Measurements from ENCODE around the gene SRGAP1. TPM values are rescaled to one million over a fixed set of nuclear protein-coding genes. Genes with fewer than 3 reads are reported as not detected.

Gene SRGAP1
- total and polyA plus RNA-seq, 9 of the 15 experiments (the other 6 are each of a cell fraction or from before 2014, with no cell fraction given), result 0.01 to 0.13 (median 0.04) TPM; not detected in 3

- TF ChIP-seq, protein P1, sequence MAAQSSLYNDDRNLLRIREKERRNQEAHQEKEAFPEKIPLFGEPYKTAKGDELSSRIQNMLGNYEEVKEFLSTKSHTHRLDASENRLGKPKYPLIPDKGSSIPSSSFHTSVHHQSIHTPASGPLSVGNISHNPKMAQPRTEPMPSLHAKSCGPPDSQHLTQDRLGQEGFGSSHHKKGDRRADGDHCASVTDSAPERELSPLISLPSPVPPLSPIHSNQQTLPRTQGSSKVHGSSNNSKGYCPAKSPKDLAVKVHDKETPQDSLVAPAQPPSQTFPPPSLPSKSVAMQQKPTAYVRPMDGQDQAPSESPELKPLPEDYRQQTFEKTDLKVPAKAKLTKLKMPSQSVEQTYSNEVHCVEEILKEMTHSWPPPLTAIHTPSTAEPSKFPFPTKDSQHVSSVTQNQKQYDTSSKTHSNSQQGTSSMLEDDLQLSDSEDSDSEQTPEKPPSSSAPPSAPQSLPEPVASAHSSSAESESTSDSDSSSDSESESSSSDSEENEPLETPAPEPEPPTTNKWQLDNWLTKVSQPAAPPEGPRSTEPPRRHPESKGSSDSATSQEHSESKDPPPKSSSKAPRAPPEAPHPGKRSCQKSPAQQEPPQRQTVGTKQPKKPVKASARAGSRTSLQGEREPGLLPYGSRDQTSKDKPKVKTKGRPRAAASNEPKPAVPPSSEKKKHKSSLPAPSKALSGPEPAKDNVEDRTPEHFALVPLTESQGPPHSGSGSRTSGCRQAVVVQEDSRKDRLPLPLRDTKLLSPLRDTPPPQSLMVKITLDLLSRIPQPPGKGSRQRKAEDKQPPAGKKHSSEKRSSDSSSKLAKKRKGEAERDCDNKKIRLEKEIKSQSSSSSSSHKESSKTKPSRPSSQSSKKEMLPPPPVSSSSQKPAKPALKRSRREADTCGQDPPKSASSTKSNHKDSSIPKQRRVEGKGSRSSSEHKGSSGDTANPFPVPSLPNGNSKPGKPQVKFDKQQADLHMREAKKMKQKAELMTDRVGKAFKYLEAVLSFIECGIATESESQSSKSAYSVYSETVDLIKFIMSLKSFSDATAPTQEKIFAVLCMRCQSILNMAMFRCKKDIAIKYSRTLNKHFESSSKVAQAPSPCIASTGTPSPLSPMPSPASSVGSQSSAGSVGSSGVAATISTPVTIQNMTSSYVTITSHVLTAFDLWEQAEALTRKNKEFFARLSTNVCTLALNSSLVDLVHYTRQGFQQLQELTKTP (IDR thresholded peaks at IDR 0.05; ENCODE audit: low read depth in 1 of 2, partially characterized antibody in 2 of 2), result no peak
- TF ChIP-seq, protein P2, sequence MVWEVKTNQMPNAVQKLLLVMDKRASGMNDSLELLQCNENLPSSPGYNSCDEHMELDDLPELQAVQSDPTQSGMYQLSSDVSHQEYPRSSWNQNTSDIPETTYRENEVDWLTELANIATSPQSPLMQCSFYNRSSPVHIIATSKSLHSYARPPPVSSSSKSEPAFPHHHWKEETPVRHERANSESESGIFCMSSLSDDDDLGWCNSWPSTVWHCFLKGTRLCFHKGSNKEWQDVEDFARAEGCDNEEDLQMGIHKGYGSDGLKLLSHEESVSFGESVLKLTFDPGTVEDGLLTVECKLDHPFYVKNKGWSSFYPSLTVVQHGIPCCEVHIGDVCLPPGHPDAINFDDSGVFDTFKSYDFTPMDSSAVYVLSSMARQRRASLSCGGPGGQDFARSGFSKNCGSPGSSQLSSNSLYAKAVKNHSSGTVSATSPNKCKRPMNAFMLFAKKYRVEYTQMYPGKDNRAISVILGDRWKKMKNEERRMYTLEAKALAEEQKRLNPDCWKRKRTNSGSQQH (CRISPR knock-in tag; IDR thresholded peaks at IDR 0.05), result no peak
- TF ChIP-seq ZBTB17 (CRISPR knock-in tag; IDR thresholded peaks at IDR 0.05), result no peak
- TF ChIP-seq CTCF (IDR thresholded peaks at IDR 0.05 in 2 of 3, conservative IDR thresholded peaks at IDR 0.05 in 1 of 3; ENCODE audit: insufficient read depth in 2 of 3, low read depth in 1 of 3, low read length in 3 of 3), result no peak
- no peak for TF ChIP-seq ZNF124 (CRISPR knock-in tag; IDR thresholded peaks at IDR 0.05)
- TF ChIP-seq ZBTB1 (CRISPR knock-in tag; IDR thresholded peaks at IDR 0.05; ENCODE audit: borderline replicate concordance, low read depth), result no peak
- TF ChIP-seq HOMEZ (CRISPR knock-in tag; IDR thresholded peaks at IDR 0.05), result no peak
- TF ChIP-seq ZC3H8 (IDR thresholded peaks at IDR 0.05), result no peak
- no peak for TF ChIP-seq C11orf30 (IDR thresholded peaks at IDR 0.05; ENCODE audit: low read depth)
- TF ChIP-seq HEY1 (CRISPR knock-in tag; IDR thresholded peaks at IDR 0.05; ENCODE audit: borderline replicate concordance), result no peak
These were observed 218.6 kb downstream of the SRGAP1 start (continued) for GRCh38 chr12:64063121-64063520.

Data from K562 (cell line).